ENCODE measurements around the gene SERPINA6.
"Not testable (repeated sequence)": the region's sequence is repeated elsewhere in the genome, so short reads cannot be mapped to it uniquely, and the experiment has no call there.

Gene SERPINA6

DNA sequence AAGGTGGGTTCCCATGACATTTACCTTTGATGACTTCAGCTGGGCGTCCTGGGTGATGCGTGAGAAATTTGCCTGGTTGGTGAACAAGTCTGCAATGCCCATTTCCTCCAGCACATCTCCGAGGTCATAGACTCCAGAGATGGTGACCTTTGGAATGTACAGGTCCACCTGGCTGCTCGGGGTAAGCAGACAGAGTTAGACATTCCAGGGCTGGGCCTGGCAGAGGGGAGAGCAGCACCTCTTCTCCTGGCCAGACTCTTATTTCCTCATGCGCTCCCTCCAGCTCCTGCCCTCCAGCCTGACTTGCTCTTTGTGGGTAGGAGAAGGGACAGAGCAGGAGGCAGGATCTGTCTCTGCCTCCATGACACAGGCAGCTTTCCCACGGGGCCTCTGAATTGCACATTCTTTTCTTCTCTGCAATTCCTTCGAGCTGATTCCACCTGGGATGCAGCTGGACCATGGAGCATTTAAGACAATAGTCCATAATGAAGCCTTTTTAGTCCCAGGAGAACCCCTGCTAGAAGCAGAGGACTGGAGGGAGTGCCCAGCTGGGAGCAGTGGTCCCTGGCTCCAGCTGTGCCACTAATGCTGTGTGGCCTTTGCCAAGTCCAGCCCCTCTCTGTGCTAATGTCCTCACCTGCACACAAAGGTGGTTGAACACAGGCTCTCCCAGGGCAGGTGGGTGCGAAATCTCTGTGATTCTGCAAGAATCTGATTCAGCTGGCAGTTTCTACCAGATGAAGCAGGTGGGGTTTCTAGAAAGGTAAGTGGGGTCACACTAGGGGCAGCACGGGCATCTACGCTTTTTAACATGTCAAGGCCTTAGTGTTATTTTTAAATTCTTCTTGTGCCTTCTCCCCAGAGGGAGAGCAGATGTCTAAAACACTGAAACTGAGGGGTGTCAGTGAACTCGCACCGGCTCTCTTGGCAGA, 16.8 kb downstream of the SERPINA6 start:
- TF ChIP-seq, protein P1, sequence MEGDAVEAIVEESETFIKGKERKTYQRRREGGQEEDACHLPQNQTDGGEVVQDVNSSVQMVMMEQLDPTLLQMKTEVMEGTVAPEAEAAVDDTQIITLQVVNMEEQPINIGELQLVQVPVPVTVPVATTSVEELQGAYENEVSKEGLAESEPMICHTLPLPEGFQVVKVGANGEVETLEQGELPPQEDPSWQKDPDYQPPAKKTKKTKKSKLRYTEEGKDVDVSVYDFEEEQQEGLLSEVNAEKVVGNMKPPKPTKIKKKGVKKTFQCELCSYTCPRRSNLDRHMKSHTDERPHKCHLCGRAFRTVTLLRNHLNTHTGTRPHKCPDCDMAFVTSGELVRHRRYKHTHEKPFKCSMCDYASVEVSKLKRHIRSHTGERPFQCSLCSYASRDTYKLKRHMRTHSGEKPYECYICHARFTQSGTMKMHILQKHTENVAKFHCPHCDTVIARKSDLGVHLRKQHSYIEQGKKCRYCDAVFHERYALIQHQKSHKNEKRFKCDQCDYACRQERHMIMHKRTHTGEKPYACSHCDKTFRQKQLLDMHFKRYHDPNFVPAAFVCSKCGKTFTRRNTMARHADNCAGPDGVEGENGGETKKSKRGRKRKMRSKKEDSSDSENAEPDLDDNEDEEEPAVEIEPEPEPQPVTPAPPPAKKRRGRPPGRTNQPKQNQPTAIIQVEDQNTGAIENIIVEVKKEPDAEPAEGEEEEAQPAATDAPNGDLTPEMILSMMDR (IDR thresholded peaks at IDR 0.05): no peak
- no peaks in the 10 kb centered on the region for H3K36me3 Mint-ChIP-seq (ENCODE audit: low read depth)
- no peak overlapping the region for H3K4me3 Mint-ChIP-seq
- H3K27me3 Mint-ChIP-seq (ENCODE audit: low read depth, poor library complexity): peaks cover 23% of the 10 kb centered on the region
- DNase-seq: no peak
- H3K9me3 Mint-ChIP-seq: peaks cover 33% of the 10 kb centered on the region
- H3K4me1 Mint-ChIP-seq: no peaks in the 10 kb centered on the region
- H3K27ac Mint-ChIP-seq: no peak overlapping the region

DNA sequence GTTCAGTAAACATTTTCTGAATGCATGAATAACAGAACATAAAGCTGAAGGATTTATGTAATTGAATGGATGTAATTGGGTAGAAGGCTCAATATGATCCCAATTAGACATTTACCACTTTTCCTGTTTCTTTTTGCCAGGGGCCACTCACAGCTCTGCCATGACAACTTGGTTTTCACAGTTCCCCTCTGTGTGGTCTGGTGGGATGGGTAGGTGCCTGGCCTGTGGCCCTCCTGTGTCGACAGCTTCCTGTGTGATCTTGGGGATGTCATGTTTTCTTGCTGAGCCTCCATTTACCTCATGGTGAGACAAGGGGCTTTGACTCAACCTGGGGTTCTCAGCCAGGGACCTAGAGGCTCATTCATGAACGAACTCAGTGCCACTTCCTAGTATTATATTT, 17.5 kb downstream of the SERPINA6 start:
- Mint-ChIP-seq H3K4me3 (no peak overlapping the region), H3K27ac (no peak overlapping the region), H3K27me3 (ENCODE audit: low read depth, poor library complexity) (peaks cover 23% of the 10 kb centered on the region), H3K4me1 (no peaks in the 10 kb centered on the region), H3K36me3 (ENCODE audit: low read depth) (no peaks in the 10 kb centered on the region), H3K9me3 (peaks cover 33% of the 10 kb centered on the region)
- no peak for DNase-seq
- TF ChIP-seq, protein P1 (IDR thresholded peaks at IDR 0.05): no peak

DNA sequence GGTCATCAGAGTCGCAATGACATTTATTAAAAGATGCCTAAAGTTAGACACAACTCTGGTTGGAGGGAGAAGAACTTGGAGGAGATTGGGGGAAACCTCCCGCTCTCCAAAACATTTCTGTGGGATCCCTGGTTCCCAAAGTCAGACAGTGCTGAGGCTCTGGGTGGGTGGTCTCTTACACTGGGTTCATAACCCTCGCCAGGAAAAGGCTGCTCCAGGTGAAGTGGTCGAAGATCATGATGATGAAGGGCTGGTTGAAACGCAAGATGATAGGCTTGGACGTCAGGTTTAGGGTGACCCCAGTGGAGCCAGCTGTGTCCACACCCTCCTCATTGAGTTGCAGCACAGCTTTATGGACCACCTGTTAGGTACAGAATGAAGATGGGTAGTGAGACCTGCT, 18.9 kb downstream of the SERPINA6 start:
- no peaks in the 10 kb centered on the region for H3K4me1 Mint-ChIP-seq
- no peak for DNase-seq
- H3K4me3 Mint-ChIP-seq: no peak overlapping the region
- H3K27ac Mint-ChIP-seq: no peak overlapping the region
- H3K36me3 Mint-ChIP-seq (ENCODE audit: low read depth): no peaks in the 10 kb centered on the region
- H3K9me3 Mint-ChIP-seq: peaks cover 32% of the 10 kb centered on the region
- TF ChIP-seq, protein P1 (IDR thresholded peaks at IDR 0.05): no peak
- H3K27me3 Mint-ChIP-seq (ENCODE audit: low read depth, poor library complexity): peaks cover 23% of the 10 kb centered on the region

DNA sequence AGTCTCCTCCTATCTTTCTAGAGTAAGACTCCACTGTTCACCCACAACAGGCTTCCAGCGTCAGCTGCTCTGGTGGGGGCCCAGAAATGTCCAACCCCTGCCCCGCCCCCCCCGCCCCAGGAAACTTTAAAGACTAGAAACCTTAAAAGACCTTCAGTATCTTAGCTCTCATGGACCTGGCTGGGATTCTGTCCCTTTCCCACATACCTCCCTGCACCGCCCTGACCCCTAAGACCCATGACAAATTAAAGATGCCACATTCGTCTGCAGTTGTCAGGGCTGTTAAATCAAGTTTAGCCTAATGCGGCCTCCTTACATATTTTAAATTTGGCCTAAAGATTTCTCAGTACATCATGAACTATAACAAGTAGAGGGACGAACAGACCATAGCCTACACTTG, 20.0 kb downstream of the SERPINA6 start:
- no peak for DNase-seq
- Mint-ChIP-seq H3K4me3 (no peak overlapping the region), H3K27me3 (ENCODE audit: low read depth, poor library complexity) (peaks cover 22% of the 10 kb centered on the region), H3K36me3 (ENCODE audit: low read depth) (no peaks in the 10 kb centered on the region), H3K27ac (no peak overlapping the region), H3K4me1 (no peaks in the 10 kb centered on the region), H3K9me3 (peaks cover 20% of the 10 kb centered on the region)
- TF ChIP-seq, protein P1 (IDR thresholded peaks at IDR 0.05): no peak

DNA sequence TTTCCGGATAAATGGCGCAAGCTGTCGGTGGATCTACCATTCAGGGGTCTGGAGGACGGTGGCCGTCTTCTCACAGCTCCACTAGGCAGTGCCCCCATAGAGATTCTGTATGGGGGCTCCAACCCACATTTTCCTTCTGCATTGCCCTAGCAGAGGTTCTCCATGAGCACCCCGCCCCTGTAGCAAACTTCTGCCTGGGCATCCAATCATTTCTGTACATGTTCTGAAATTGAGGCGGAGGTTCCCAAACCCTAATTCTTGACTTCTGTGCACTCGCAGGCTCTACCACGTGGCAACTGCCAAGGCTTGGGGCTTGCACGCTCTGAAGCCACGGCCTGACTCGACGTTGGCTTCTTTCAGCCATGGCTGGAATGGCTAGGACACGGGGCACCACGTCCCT, 25.0 kb downstream of the SERPINA6 start:
- H3K27me3 Mint-ChIP-seq (ENCODE audit: low read depth, poor library complexity): no peaks in the 10 kb centered on the region

DNA sequence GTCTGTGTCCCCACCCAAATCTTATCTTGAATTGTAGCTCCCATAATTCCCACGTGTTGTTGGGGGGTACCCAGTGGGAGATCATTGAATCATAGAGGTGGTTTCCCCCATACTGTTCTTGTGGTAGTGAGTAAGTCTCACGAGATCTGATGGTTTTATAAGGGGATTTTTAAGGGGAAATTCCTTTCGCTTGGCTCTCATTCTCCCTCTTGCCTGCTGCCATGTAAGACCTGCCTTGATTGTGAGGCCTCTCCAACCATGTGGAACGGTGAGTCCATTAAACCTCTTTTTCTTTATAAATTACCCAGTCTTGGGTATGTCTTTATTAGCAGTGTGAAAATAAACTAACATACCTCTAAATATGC, 27.0 kb downstream of the SERPINA6 start:
- not testable (repeated sequence) for H3K4me1 Mint-ChIP-seq; H3K36me3 Mint-ChIP-seq (ENCODE audit: low read depth); H3K27ac Mint-ChIP-seq; H3K4me3 Mint-ChIP-seq; DNase-seq; H3K27me3 Mint-ChIP-seq (ENCODE audit: low read depth, poor library complexity); H3K9me3 Mint-ChIP-seq

More for the DNA sequence above, 25.0 kb downstream of the SERPINA6 start:
- no peak overlapping the region for H3K27ac Mint-ChIP-seq
- no peak overlapping the region for H3K4me3 Mint-ChIP-seq
- TF ChIP-seq, protein P1 (IDR thresholded peaks at IDR 0.05): no peak
- no peaks in the 10 kb centered on the region for H3K4me1 Mint-ChIP-seq
- DNase-seq: no peak
- H3K9me3 Mint-ChIP-seq: peaks cover 7% of the 10 kb centered on the region
- no peaks in the 10 kb centered on the region for H3K36me3 Mint-ChIP-seq (ENCODE audit: low read depth)
